SKM-1 treated with dmso at 0.1 percent for 144 hours (cell line): ENCODE results near the gene COL4A2.
"Not testable (repeated sequence)": the region's sequence is repeated elsewhere in the genome, so short reads cannot be mapped to it uniquely, and the experiment has no call there.

Experiments
- DNase-seq: peaks from one replicate; lab custom pipeline; 2025; ENCODE audit not compliant: unreplicated experiment; lab: John Stamatoyannopoulos, UW

COL4A2 gene

DNA sequence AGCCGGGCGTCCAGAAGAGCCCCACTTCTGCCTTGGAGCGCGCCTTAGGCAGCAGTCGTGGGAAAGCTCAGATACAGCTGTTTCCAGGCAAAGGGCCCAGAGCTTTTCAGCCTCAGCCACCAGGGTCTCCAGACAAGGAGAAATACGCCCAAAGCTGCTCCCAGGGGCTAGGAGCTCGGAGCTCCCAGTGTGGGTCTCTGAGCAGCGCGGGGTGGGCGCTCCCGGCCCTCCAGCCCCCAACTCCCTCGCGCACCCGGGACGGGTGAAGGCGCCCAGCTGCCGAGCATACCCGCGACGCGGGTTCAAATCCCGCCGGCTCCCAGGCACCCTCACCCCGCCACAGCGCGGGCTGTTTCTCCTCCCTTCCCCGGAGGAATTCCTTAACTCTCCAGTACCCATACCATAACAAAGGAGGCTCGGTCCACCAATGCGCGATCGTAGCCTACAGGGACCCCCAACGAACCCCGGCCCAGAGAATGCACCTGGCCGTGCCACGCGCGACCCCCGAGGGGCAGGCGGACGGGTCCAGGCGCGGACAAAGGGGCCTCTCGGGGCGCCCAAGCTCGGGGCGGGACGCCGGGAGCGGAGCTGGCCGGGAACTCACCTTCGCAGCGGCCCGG is 634 bp upstream of the COL4A2 start:
- no peak for DNase-seq

DNA sequence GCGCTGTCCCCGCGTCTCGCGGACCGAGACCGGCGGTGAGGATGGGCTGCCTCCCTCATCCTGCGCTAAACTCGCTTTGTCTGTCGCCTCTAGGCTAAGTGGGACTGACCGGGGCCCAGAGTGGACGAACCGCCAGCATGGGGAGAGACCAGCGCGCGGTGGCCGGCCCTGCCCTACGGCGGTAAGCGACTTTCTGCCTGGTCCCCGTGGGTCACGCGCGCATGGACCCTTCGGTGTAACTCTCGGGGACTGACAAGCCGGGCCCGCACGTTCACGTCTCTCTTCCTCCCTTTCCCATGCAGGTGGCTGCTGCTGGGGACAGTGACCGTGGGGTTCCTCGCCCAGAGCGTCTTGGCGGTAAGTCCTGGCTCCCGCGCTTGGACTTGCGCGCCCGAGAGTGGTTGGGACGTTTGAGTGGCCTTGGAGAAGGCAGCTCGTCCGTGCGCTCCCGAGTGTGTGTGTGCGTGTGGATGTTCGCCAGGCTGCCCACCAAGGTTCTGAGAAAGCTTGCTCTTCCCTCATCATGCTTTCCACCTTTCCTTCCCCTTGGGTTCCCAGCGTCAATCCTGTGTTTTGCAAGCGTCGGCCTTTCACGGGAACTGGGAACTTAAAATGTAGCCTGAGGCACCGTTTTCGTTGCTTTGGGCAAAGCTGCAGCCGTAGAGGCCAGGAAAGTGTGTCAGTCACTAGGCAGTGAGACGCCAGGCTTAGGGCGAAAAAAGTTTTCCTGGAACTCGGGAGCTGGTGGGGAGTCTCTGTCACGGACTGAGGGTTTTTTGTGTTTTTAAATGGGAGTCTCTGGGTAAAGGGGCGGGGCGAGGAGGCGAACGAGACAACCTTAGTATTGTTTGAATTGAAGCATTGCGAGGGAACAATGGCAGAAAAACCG is 927 bp downstream of the COL4A2 start:
- no peak for DNase-seq

DNA sequence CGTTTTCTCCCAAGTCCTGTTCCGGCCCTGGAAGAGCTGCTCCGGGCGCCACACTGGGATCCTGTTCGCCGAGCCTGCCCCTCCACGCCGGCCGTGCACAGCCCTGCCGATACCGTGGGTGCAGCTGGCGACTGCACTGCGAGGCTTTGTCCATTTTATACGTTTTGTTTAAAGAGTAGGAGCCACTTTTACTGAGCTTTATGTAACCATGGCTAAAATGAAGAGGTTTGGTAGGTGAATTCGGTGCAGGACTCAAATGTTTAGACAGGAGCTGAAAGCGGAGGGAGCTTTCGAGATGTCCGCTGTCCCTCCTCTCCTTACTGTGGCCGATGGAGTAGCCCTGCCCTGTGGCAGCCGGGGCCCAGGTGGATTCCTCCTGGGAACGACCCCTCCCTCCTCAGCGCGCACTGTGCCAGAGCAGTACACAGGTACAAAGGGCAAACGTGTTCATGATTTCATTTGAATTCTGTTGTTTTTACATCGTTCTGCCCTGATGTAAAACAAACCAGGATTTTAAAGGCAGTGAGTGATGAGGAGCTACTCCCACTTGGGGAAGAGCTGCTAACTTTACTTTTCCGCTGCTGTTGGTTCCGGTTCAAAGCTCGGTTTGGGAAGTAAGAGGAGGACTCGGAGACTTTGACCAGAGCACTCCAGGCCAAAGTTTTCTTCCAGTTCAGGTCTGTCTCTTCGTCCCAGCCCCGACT is 1.7 kb downstream of the COL4A2 start:
- no peak for DNase-seq

DNA sequence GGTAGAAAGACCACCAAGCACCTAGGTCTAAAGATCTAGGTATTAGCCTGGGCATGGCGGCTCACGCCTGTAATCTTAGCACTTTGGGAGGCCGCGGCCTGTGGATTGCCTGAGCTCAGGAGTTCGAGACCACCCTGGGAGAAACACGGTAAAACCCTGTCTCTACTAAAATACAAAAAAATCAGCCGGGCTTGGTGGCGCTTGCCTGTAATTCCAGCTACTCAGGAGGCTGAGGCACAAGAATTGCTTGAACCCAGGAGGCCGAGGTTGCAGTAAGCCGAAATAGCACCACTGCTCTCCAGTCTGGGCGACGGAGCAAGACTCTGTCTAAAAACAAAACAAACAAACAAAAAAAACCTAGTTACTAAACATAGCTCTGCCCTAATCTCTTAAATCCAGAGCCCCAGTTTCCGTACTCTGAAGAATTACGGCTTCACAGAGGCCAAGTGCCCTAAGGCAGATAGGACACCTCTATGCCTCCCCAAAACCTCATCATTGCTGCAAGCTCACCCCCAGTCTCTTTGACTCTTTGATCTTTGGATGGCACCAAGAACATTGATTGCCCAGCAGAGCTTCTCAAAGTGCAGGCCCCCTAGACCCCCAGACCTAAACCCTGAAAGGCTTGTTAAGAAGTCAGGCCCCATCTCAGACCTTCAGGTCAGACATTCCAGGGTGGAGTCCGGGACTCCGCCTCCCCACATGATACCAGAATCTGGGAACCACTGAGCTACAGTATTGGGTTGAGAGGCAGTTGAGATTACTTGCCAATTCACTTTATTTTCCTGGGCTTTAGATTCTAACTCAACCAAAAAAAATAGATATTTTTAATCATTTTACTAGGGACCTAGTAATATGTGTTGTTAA is 2.8 kb downstream of the COL4A2 start:
- DNase-seq: no peak

DNA sequence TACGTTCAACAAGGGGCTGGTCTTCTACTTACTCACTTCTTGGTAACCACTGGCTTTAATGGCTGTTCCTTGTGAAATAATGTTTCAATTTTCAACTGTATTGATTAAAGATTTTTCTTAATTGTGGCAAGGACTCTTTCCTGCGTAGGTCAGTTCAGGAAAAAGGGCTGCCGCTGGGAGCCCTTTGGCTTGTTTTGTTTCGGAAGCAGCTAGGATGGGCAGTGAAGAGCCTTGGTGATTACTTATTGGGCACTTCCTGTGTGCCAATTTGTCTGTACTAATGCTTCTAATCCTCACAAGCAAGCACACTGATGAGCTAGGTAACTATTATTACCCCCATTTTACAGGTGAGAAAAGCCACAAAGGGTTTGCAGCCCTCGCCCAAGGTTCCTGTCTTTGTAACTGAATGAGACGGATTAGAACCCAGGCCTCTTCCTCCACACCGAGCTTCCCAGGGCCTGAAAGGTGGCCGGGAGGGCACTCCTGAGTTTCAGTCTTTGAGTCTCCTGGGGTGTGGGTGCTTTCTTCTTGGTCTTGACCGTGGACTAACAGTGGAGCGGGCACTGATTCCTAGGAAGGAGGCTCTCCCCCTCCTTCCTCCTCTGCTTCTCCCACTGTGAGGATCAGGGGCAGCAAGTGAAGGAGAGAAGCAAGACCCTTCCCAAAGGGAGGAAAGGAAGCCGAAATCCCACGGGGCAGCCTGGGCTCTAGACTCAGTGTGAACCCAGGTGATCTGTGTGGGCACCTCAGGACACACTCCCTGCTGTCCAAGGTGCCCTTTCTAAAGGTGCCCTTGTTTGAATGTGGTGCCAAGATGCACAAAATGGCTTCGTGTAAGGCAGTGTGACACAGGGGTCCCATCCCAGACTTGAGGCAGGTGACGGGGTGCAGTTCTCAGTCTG is 3.7 kb downstream of the COL4A2 start:
- no peak for DNase-seq

DNA sequence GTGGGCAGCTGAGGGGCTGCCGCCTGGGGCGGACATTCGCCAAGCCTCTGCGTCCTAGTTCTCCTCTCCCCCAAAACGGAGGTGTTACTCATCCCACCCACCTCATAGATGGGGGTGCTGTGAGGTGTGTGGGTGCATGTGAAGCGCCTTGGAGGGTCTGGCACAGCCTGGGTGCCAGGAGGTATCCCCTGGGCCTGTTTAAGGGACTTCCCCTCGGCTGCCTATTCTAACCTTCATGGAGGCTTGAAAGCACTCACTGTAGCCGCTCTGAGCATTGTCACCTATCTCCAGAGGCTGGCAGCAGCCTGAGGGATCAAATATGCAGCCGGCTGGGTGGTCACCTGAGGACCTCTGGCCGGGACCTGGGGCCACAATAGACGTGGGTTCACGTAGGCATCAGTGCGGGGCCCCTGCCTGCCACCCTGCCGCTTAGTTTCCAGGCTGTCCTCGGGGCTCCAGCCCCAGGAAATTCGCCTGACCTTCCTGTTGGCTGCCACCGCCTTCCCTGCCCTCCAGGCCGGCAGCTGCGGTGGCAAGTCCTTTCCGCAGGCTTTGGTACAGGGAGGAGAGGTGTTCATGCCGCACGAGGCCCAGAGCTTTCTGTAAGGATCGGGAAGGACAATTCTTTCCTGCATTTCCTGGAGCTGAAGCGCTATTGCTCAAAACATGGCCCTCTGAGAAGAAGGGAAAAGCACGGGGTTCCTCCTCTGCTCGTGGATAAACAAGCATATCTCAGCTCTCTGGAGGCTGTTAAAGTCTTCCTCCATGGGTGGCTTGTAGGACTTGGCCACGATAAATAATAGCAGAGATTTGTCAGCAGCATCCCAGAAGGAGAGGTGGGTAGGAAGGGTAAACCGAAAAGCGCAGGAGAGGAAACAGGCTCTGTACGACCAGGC is 4.6 kb downstream of the COL4A2 start:
- no peak for DNase-seq

DNA sequence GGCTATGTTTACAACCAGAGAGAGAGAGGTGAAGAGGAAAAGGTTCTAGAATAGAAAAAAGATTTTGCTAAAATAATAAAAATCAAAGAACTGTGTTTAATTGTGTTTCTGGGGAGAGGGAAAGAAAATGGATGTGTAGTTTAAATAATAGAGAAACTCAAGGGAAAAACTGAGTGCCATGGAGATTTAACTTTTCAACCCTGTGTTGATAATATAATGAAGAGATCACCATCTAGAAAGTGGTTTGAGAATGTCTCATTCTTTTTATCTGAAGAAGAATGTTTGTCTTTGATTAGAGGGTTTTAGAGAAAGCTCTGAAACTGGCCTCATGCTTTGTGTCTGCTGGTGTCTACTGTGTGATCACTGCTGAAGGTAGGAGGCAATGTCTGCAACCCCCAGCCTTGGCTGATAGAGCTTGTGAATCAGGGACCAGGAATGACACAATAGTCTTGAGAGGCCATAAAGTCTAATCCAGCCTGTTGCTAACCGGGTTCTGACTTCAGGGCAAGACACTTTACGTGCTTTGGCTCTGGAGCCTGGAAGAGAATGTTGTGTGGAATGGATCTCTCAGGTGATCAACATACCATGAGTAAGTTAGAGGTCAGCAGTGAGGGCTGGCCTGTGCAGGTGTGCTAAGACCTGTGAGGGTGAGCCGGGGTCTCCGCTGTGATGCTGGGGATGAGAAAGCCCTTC is 5.4 kb downstream of the COL4A2 start:
- DNase-seq: no peak

DNA sequence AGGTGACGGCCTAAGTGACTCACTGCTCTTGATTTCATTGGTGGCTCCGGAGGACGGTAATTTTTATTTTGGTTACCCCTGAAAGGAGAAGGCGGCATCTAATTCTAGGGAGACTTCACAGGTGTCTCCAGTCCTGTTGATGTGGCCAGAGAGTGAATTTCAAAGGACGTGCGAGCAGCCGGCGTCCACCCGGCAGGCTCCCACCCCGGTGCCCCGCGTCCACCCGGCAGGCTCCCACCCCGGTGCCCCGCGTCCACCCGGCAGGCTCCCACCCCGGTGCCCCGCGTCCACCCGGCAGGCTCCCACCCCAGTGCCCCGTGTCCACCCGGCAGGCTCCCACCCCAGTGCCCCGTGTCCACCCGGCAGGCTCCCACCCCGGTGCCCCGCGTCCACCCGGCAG is 6.2 kb downstream of the COL4A2 start:
- DNase-seq: not testable (repeated sequence)

DNA sequence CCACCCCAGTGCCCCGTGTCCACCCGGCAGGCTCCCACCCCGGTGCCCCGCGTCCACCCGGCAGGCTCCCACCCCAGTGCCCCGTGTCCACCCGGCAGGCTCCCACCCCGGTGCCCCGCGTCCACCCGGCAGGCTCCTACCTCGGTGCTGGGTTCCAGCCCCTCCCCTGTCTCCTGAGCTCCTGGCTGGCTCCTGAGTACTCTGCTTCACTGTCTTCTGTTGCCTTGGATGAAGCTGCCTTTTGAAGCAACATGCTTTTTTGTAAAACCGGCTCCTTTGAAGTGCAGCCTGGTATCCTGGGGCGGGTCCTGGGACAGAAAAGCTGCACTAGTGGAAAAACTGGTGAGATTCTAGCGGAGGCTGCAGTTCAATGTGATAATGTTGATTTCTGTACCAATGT is 6.6 kb downstream of the COL4A2 start:
- not testable (repeated sequence) for DNase-seq

DNA sequence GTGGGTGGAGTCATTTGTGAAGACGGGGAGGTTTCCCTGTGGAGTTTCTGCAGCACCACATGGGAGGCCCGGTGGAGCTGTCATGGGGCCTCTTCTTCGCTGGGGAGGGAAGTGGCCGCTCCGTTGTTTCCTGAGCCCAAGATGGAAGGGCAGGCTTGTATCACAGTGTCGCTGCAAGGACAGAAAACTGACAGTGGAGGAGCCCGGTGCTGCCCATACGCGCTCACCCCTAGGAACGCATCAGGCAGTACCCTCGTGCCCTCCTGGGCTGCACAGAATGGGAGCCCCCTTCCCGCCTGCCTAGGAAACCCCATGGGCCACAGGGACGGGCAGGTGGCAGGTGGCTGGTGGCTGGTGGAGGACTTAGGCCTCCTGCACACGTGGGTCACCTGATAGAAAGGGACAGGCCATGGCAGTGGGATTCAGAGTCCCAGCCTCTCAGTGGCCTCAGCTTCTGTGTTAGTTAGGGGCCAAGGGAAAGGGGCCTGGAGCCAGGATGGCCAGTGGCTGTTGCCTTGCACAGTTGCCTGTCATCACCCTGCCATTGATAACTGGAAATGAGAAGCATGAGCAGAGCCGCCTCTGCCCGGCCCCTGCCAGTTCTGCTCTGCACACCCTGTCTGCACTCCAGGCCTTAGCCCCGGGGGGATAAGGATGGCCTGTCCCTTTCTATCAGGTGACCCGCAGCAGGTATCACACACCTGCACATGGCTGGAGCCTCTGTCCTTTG is 7.6 kb downstream of the COL4A2 start:
- DNase-seq: no peak

DNA sequence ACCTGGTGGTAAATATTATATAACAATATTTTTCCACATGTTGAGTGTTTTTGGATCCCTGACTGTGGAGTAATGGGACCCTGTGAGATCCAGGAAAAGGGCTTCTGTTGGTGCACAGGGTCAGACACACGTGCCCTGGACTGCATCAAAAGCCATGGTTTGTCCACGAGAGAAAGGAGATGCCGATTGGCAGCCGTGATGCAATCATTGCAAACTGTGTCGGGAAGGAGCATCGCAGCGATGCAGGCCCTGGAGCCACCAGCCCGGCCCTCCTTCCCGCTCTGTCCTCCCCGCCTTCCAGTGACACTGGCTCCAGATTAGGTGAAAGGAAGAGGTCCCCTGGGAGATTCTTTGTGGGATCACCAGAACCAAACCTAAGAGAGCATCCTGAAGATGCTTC is 9.1 kb downstream of the COL4A2 start:
- DNase-seq: no peak

DNA sequence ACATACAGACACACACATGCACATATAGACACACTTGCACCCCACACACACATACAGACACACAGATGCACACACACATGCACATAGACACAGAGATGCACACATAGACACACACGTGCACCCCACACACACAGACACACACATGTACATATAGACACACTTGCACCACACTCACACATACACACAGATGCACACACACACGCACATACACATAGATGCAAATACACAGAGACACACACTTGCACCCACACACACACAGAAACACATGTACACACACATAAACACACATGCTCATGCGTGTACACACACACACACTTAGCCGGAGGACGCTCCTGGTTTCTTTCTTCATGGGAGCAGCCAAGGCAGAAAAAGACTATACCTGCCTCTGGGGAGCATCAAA is 10.0 kb downstream of the COL4A2 start:
- no peak for DNase-seq

DNA sequence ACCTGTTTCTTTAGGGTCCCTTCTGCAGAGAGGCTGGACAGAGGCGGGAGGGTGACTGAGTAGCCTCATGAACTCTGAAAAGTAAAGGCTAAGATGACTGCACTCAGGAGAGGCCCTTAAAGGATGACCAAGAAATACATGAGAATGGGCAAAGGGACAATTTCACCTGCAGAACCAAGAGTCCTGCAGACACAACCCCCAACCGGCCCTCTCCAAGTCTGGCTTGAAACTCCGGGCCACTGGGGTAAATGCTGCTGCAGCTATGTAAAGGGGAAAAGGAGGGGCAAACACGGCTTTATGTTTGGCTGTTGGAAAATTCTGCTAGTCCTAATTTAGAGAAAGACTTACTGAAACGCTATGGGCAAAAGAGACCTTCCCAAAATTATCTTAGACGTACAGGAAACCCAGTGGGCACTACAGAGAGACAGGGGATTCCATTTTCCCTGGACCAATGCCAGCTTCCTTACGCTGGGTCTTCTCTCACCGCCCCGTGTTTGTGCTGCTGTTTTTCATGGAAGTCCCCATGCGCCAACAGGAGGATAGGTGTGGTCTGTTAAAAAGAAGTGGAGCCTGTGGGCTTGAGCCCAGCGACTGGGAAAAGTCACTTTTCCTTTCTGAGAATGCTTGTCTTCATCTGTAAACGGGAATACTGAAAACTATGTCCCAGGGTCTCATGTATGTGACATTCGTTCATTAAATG is 10.6 kb downstream of the COL4A2 start:
- DNase-seq: no peak

DNA sequence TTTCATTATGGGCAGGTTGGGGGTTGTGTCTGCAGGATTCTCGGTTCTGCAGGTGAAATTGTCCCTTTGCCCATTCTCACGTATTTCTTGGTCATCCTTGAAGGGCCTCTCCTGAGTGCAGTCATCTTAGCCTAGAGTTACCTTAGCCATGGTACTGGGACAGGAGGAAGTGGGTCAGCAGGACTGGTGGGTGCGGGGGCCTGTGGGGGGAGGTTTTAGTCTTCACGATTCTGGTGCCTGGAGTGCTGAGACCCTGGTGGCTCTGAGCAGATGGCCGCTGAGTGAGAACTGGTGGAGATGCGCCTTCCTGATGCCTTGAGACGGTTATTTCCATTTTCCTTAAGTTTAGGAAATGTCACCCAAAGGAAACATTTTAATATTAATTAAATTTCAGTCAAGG is 11.8 kb downstream of the COL4A2 start:
- no peak for DNase-seq

DNA sequence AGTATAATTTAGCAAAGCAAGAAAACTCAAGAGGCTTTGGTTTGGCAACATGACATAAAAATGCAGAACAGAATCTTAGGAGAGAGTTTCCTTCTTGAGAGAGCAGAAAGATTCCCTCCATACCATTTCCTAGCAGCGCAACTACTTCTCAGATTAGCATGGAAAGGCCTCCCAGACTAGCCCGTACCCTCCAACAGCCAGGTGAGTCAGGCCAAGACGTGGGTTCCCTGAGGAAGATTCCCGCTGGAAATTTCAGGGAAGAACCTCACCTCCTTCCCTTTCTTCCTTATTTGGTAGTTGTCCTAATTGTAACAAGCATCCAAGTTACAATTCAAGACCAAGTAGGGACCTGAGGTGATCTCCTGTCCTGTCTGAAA is 12.3 kb downstream of the COL4A2 start:
- no peak for DNase-seq

DNA sequence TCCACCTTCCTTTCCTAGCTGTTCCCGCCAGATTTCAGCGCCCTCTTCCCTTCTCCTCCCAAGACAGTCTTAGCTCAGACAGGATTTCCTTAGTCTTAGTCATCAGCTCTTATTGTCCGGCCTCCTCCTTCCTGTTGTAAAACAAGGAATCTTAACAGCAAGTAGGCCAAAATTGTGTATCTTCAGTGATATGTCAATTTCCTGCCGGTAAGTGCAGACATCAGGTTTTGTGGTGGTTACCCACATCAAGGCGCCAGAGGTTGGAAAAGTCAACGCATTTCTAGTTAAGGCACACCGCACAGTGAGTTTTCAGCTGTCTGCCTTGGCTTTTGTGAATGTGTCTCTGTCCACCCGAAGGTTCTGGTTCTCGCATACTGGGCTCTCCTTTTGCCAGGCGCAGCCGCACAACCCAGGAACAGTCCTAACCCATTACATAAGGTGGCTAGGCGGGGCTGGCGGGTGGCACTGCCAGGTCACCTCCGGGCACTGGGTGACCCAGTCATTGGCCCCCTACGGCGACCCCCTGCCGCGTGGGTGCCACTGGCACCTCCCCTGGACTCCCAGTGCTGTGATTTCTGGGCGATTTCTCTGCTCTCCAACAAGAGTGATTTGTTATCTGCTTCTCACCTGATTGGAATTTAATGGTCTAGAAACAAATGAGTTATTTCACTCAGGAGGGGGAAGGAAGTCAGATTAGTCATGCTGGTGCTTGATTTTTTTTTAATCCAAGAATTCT is 12.9 kb downstream of the COL4A2 start:
- no peak for DNase-seq

DNA sequence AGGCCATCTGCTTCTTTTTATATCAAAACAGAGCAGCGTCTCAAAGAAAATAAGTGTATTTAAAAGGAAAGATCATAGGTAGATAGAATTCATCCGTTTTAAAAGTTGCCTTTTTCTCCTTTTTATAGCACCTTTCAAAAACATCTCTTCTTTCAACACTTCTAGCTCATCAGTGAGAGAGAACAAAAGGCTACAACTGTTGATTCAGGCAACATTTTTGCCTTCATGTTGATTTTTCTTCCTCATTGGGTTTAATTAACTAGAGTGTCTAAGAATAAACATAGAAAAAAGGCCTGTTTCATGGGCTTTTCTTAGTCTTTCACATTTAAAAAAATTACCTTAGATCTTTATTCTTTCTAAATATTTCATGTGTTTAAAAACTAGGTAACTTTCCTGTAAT is 13.6 kb downstream of the COL4A2 start:
- no peak for DNase-seq
